Mucosa of gallbladder (tissue), 1 donor: ENCODE measurements around the gene ENTR1. TPM values are rescaled to one million over a fixed set of nuclear protein-coding genes. Genes with fewer than 3 reads are reported as not detected.
"Not testable (repeated sequence)": the region's sequence is repeated elsewhere in the genome, so short reads cannot be mapped to it uniquely, and the experiment has no call there.

Source experiments
- DNase-seq: peaks from one replicate; pipeline ENCODE4 v3.0.0-alpha.2; 2020; ENCODE audit warnings: low spot score
- total RNA-seq: library from RNA; stranded (reverse); gene quantifications from one replicate; pipeline ENCODE4 v1.2.1, GENCODE V29; 2021
- donor health status: DM: no; HTN: no; CAD: no.

Gene ENTR1
- total RNA-seq, 1 donor from 2014 or later, result 38.8 TPM

DNA sequence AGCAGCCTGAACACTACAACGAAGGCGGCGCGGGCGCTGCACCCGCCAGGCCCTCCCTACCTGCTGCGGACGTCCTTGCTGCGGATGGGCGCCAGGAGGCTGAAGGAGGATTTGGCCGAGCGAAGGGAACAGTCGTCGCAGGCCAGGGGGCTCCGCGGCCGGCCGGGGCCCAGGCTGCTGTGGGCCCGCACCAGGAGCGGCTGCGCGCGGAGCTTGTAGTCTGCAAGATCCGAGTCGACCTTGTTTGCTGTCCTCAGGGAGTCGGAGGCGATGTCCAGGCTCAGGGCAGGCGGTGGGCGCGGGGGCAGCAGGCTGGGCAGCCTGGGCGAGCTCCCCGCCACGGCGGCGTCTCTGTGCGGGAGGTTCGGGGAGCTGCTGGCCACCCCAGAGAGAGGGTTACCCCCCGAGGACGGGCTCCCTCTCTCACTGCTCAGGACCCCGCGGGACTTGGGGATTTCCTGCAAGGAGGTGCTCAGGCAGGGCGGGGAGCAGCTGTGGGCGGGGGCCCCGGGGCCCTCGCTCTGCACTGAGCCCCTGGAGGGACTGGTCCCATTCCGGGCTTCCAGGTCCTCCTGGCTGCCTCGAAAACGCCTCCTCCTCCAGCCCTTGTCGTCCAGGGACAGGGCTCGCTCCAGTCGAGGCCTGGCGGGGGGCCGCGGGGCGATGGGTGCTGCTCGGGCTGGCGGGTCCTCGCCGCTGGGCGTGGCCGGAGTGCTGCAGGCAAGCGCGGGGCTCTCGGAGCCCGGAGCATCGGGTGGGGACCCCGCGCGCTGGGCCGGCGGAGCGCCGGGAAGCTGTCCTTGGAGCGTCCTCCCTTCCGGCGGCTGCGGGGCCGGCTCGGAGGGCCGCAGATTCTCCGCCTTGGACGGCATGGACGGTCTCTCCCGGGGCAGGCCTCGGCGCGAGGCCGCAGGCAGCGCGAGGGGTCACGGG, 28.4 kb upstream of the ENTR1 start:
- no peak for DNase-seq

DNA sequence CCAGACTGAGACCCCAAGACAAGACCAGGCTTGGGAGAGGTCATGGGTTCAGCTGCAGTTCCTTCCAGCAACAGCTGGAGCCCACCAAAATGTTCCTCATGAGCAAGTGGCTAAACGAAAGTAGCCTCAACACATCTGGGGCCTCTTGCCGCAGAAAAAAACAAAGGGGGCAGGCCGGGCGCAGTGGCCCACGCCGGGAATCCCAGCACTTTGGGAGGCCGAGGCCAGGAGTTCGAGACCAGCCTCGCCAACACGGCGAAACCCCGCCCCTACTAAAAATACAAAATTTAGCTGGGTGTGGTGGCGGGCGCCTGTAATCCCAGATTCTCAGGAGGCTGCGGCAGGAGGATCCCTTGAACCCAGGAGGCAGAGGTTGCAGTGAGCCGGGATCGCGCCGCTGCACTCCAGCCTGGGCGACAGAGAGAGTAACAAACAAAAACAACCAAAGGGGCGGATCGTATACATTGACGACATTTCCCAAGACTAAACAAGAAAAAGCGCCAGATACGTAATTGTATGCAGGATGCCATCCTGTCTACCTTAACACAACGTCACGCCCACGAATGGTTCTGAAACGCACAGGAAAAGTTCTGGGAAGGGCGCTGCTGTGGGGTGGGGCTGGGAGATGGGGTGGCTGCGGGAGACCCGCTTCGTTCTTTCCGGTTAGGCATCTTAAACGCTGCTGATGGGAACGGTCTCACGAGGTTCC, 27.6 kb upstream of the ENTR1 start:
- no peak for DNase-seq

DNA sequence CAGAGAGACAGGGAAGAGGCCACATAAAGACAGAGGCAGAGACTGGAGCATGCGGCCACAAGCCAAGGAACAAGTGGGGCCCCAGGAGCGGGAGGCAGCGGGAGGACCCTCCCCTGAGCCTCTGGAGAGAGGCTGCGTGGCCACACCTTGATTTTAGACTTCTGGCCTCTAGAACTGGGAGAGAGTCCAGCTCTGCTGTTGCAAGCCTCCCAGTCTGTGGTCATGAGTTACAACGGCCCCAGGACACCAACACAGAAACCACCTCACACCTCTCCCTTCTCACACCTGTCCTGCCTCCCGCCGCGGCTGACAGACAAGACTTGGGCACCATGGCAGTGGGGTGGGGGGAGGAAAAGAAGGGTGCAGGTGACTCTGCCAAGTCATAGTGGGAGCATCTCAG, 27.0 kb upstream of the ENTR1 start:
- no peak for DNase-seq

DNA sequence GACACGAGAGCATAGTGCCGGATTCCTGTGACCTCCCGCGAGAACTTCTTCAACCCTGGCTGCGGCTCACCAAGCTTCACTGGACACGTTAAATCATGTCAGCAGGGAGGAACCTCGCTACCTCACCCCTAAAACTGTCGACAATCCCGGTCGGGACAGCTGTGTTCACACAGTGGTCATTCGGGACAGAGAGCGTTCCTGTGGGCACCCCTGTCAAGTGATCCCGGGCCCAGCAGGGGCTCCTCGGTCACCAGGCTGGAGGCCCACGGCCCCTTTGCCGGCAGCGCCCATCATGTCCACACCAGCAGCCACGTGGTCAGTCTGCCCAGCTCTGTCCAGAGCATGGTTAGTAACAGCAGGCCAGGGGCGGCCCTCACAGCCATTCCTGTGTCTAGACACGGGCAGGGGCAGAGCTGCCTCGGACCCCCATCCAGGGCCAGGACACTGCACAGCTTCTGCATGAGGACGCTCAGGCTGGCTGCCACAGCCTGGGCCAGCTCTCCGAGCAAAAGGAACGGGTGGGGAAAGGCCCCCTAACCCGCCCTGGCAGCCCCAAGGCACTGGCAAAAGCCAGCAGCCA, 25.7 kb upstream of the ENTR1 start:
- DNase-seq, result no peak

DNA sequence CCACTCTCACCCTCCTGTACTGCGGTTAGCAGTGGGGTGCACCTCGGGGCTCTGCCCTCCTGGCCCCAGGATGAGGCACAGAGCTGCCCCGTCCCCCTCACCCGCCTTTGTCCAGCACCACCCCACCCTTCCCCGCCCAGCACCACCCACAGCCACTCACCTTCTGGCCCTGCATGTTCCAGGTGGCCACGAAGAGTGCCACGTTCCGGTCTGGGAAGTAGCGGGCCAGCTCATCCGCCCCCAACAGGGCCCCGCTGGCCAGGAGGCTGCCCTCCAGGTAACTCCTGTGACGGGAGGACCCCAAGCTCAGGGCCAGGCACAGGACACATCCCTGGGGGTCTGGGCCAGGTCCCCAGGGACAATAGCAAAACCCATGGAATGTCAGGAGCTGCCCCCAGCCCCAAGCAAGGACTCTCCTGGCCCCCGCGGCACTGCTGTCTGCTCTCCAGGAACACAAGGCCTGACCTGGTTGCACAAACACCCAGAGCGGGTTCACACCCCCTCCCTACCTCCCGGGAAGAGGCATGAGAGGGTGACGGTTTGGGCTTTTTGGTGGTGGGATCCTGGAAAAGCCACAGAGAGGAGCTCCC, 24.3 kb upstream of the ENTR1 start:
- DNase-seq, result no peak

DNA sequence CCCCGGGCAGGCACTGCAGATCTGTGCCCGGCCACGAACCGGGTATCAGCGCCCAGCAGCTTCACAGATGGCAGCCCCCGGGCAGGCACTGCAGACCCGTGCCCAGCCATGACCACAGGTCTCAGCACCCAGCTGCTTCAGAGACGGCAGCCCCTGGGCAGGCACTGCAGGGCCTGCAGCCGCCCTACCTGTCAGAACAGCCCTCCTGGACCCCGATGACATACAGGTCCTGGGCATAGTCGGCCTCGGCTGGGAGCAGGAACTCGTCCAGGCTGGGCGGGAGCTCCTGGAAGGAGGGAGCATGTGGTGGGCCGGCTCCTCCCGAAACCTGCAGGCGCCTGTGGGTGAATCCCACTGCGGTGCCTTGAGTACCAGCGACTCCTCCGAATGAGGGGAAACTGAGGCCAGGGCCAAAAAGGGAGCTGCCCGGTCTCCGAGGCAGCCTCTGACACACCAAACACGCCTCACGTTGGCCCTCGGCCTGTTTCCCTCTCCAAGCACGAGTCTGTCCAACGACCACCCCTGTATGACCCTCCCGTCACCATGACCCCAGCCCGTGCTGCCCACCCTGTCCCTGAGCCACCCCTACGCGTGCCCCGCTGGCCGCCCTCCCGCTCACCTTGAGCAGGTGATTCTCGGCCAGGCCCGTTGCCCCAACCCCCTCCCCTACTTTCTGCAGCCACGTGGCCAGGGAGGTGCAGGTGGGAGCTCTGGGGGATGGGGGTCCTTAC, 23.6 kb upstream of the ENTR1 start:
- DNase-seq, result no peak

DNA sequence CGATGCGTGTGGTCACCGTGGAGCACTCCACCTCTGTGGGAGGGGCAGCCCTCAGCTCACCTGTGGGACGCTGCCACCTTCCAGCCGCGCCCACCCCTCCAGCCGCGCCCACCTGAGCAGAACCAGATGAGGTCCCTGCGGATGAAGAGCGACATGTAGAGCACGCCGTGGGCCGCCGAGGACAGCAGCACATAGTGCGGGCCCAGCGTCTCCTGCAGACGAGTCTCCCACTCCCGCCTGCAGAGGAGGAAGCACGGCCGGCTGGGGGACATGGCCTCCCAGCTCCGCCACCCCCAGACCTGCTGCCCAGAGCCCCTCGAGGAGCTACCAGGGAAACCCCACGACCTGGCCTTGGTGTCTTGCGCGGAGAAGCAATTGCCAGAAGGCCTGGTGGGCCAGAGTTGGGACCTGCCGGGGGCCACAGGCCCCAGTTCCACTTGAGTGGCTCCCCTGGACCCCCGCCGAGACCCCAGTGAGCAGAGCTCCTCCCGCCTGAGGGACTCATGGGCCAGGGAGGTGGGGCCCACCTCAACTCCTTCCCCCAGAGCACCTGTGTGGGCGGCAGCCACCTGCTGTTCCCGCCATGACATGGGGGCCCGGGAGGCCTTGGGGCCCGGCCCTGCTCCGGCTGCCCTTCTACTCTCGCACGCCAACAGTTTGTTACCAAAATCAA, 22.8 kb upstream of the ENTR1 start:
- DNase-seq, result no peak

DNA sequence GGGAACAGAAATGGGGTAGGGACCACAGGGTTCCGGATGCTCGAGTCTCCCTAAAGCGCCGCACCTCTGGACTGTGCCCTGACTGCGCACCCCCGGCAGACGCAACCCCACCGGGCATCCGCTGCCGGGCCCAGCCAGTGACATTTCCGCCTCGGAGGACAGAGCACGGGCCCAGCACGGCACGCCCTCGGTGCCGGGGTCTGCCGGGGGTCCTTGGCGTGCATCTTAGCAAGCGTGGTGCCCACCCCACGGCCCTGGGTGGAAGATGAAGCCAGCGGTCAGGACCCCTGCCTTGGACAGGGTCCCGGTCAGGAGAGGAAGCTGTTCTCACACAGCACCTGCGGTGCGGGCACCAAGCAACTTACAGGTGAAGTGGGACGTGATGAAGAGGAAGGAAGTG, 22.2 kb upstream of the ENTR1 start:
- no peak for DNase-seq

DNA sequence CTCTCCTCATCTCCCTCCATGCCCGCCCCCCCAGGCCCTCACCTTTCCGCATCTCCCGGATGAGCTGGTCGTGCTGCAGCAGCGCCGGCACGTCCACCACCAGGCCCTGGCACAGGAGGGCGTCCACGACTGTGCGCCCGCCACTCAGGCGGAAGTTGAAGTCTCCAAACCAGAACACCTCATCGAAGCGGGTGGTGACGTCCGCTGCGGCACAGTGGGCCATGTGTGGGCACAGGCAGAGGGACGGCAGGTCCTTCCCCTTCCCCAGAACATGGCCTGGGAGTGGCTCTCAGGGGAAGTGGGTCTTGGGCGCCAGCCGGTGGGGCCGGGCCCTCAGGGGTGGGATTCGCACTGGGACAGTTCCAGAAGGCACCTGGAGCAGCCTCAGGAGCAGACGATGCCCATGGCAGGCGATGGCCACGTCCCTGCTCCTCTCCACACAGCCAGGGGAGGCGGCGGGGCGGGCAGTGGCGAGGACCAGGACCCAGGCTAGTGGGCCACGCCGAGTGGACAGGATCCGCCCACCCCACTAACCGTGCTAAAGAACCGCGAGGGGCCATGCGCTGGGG, 21.5 kb upstream of the ENTR1 start:
- no peak for DNase-seq

DNA sequence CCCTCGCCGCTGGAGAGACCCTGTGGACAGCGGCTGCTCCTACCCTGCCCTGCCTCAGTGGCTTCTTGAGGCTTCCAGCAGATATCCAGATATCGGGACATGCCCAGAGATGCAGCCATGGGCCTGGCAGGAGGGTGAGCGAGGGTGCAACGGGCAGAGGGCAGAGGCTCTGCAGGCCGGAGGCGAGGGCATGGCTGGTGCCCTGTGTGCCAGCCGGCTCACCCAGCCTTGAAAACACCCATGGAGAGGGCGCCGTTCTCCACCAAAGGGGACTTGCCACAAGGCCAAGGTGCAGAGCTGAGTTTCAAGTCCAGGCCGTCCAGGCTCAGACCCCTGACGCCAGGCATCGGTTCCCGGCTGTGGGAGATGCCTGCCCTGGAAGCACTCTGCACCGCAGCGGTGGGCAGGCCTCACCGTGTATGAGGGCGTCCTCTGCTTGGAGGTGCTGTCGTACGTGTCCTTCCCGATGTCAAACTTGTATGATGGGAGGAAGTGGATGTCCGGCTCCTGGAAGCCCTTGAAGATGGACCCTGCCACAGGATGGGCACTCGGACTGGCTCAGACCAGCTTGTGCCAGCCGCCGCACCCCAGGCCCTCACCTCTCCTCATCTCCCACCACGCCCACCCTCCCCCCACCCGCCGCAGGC, 20.3 kb upstream of the ENTR1 start:
- DNase-seq, result no peak

DNA sequence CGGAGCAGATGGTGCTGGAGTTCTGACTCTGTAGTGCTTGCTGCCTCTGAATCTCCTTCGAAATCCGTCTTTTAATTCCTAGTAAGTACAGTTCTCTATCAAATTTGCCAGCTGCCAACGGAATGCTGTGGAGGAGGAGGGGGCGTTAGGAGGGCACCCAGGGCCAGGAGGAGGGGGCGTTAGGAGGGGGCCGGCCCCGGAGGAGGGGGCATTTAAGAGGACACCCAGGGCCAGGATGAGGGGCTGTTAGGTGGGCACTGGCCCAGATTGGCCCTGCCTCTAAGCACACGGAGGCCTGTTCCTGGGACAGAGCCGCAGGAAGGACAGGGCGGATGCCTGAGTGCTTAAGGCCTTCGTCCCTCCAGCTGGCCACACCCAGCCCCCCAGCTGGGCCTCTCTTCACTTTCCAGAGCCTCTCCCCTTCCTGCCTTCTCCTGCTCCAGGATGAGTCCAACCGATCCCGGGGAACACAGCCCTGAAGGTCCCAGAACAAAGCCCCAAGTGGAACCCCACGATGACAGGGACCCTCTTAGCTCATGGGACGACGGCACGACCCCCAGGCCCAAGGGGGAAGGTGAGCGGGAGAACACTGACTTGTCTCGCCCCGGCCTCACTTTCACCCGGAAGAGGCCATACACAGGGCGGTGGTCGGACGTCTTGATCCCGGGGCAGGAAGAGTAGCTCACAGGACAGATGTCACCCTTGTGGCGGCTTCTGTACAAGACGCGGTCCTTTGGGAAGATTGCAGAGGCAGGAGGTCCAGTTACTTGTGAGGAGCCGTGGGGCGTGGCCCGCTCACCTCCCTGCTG, 19.5 kb upstream of the ENTR1 start:
- no peak for DNase-seq

DNA sequence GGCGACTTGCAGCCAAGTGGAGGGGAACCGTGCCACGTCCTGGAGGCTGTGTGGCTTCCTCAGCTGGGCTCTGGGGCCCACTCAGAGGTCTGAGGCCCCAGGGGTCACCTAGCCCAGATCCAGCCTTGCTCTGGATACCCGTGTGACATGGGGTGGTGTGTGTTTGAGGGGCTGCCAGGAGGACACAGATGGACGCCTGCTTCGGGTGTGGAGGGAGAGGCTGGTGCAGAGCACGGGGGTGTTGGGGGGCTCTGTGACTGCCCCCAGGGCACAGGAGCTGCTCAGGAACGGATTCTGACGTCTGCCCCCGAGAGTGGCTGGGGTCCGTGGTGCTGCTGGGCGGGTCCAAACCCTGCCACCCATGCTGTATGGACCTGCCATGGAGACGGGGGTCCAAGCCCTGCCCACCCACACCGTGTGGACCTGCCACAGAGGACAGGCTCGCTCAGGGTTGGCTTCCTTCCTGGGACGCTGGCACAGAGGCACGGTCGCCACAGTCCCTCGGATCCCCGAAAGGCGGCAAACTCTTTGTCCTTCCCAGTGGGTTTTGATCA, 18.7 kb upstream of the ENTR1 start:
- no peak for DNase-seq

DNA sequence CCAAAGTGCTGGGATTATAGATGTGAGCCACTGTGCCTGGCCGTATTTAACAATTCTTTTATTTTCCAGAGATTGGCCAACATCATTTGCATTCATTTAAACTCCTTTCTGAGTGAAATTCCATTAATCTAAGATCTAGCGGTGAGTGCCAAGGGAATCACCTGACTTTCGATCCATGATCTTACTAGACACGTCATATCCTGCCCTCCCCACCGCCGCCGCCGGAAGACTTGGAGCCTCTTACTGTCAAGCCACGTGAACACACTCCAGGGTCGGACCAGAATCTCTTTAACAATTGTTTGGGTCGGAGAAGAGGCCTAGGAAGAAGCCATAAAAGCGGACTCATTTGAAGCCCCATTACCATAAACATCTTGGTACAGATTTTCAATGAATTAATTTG, 16.4 kb upstream of the ENTR1 start:
- DNase-seq, result no peak

DNA sequence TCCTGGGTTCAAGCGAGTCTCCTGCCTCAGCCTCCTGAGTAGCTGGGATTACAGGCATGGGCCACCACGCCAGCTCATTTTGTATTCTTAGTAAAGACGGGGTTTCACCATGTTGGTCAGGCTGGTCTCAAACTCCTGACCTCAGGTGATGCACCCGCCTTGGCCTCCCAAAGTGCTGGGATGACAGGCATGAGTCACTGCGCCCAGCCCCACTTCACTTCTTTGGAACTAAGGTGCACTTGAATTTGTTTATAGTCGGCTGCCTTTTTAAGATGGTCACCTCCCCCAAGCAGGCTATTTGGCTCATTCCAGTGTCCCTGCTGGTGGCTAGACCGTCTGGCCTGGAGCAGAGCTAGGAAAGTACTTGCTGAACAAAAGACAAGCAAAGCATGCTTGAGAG, 15.0 kb upstream of the ENTR1 start:
- not testable (repeated sequence) for DNase-seq

DNA sequence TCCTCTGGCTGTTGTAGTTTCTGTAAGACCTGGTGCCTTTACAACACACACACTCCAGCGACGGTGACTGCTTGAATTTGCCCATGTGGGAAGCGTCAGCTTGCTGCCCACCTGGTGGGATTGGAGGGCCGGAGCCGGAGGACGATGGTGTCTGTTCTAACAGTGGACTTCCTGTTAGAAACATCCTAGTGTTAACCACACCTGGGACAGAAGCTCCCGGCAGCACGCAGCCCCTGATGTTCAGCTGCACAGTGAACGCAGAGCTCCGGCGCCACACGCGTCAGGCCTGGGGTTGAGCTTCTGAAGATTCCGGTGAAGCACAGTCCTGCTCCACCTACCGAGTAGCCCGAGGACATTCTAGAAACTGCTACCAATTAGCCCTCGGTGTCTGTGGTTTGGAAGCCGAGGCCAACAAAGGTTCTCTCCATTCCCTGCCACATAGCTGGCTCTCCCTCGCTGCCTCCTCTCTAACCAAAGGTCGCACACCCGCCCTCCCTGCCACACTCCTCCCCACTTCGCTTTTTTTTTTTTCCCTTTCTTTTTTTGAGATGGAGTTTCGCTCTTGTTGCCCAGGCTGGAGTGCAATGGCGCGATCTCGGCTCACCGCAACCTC, 14.4 kb upstream of the ENTR1 start:
- no peak for DNase-seq

DNA sequence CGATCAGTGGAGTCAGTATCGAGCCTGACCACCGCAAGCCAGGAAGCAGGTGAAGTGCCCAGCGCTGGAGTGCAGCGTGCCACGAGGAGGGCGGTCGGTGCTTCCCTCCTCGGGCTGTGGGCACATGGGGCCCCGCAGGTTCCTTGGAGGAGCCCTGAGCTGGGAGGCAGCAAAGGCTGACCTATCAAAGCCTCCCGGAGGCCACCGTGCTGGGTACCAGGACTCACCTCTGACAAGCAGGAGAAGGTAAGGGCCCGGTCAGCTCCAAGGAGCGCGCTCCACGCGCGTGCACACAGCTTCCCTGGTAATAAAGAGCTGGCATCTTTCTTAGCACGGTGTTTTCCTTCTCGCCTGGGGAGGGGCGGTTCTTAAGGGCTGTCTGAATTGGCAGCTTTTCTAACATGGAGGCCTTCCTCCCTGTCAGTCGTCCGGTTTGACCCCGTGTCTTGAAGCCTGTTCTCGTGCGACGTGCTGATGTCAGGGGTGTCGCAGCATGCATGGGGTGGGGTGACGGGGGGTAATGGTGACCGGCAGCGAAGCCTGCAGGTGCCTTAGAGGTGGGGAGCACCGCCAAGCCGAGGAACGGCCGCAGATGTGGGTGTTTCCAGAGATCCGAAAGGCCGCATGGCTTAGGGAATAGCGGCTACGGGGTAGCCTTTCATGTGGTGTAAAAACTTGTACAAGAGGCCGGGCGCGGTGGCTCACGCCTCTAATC, 13.2 kb upstream of the ENTR1 start:
- no peak for DNase-seq

DNA sequence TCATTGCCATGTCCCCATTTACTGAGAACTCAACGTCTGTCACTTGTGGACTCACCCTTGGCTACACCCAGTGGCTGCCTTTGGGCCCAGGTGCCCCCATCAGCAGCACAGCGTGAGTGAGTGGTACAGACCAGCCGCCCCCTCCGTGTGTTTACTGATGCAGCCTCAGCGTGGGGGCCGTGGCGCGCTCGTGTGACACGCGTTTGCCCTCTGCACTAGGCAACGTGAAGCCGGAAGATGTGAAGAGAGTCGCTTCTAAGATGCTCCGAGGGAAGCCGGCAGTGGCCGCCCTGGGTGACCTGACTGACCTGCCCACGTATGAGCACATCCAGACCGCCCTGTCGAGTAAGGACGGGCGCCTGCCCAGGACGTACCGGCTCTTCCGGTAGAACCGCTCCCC, 12.5 kb upstream of the ENTR1 start:
- DNase-seq, result no peak

DNA sequence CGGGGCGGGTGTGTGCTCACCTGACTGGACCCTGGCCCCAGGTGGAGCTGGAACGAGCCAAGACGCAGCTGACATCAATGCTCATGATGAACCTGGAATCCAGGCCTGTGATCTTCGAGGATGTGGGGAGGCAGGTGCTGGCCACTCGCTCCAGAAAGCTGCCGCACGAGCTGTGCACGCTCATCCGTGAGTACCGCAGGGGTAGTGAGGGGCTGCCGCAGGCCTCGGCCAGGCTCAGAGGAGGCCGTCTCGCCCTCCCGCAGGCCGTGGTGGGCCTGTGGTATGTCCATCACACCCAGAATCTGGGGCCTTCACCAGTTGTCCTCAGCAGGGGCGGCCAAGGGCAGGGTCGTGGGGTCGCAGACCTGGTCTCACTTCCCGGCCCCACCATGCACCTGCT, 11.4 kb upstream of the ENTR1 start:
- no peak for DNase-seq
